ENCODE data around the gene MYH7.
"Not testable (repeated sequence)": the region's sequence is repeated elsewhere in the genome, so short reads cannot be mapped to it uniquely, and the experiment has no call there.

MYH7 gene

DNA sequence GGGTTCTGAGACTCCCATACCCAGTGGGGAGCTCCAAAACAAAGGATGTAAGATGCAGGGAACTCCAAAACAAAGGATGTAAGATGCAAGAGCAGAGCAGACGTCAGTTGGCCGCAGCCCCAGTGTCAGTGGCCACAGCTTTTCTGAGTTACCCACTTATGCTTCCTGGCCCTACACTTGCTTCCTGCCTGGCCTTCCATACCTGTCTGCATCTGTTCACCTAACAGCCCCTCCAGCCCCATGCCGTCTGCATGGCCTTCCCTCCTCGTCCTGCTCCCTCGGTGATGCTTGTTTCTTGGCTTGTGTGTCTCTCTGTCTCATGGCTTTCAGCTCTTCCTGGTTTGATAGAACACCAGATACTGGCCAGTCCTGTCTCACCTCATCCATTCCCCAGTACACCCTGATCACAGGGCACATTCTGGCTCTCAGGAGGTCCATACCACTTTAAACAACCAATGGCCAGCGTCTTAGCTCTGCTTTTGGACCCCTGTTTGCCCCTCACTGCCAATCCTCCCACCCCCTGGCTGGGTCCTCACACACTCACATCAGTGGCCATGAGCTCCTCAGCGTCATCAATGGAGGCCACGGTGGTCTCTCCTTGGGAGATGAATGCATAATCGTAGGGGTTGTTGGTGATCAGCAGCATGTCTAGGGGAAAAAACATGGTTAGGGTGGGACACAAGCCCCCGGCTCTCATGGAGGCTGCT, 5.3 kb downstream of the MYH7 start:
- no peak for DNase-seq

DNA sequence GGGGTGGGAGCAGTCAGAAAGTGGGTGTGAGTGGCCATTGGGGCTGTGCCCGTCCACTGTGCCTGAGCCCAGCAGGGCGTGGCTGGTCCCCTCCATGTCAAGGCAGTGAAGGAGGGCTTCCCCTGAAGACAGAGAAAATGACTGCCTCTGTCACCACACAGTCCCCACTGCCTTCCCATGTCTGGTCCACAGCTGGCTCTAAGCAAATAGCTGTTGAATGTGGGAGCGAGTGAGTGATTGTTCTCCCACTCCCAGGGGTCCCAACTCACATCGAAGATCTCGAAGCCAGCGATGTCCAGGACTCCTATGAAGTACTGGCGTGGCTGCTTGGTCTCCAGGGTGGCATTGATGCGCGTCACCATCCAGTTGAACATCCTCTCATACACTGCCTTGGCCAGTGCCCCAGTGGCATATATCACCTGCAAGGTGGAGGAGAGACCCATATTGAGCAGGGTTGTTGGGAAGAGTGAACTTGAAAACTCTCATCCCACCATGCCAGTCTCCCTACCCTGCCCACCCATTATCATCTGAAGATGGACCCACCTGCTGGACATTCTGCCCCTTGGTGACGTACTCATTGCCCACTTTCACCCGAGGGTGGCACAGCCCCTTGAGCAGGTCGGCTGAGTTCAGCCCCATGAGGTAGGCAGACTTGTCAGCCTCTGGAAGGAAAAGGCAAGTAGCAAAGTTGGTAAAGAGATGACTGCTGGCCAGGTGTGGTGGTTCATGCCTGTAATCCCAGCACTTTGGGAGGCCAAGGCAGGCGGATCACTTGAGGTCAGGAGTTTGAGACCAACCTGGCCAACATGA, 6.6 kb downstream of the MYH7 start:
- no peak for DNase-seq

DNA sequence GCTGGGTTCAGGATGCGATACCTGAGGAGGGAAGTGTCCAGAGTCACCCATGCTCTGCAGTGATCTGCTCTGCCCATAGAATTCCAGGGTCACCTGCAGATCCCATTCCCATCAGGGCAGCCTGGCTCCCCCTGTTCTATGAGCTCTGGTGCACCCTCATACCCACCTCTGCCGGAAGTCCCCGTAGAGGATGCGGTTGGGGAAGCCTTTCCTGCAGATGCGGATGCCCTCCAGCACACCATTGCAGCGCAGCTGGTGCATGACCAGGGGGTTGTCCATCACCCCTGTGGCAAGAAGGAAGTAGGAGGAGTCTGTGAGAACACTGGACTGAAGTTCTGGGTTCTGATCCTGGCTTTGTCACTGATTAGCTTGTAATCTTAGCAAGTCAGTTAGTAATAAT, 9.7 kb downstream of the MYH7 start:
- not testable (repeated sequence) for DNase-seq

DNA sequence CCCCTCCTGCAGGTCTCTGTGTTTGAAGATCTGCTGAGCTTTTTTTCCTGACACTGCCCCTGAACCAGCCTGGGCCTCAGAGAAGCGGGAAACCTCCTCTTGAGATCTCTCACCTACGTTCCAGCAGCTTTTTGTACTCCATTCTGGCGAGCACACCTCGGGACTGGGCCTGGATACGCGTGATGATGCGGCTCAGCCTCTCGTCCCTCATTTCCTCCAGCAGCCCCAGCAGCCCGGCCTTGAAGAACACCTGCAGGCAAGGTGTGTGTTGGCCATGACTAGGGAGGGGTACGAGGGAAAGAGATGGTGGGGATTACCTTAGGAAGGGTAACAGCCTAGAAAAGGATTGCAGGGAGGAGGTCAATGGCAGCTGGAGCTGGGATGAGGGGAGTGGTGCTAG, 10.3 kb downstream of the MYH7 start:
- no peak for DNase-seq

DNA sequence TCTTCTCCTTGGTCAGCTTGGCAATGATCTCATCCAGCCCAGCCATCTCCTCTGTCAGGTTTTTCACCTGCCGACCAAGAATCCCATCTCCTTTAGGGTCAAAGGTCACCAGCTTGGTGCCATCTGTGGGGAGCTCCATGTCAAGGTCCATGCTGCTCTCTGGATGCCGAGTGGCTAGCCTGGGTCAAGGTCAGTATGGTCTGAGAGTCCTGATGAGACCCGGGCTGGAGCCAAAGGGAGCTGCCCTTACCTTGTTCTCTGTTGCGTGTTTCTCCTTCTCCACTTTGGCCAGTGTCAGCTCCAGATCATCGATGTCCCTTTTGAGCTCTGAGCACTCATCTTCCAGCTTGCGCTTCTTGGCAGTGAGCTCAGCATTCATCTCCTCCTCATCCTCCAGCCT, 11.8 kb downstream of the MYH7 start:
- no peak for DNase-seq

DNA sequence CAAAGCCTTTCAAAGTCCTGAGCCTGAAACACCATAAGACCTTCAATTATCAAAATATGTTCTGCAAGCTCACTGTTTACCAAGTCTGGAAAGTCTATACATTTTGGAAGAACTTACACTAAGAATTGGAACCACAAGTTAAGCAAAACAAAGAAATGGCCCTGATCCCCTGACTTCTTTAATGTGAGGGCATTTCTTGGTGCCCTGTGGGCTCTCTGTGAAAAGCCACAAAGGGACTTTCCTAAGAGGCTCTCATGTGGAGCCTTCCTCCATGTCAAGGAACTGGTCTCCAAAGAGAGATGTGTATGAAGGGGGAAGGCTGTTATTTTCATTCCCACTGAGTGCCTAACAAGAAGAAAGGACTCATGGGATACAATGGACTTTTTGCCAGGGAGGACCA, 13.9 kb downstream of the MYH7 start:
- DNase-seq, result peak; percentile 67

DNA sequence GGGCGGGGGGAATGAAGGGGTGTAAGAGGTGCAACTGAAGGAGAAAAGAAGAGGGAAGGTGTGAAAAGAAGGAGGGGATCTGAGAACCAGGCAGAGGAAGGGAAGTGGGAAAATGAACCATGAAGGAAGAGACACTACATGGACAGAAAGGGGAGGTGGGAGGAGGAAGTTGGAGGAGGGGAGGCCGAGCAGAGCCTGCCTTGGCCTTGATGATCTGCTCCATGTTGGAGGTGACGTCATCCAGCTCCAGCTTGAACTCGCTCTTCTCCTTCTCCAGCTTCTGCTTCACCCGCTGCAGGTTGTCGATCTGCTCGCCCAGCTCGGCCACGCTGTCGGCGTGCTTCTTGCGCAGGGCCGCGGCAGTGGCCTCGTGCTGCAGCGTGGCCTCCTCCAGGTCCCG, 15.8 kb downstream of the MYH7 start:
- DNase-seq, result not testable (repeated sequence)

DNA sequence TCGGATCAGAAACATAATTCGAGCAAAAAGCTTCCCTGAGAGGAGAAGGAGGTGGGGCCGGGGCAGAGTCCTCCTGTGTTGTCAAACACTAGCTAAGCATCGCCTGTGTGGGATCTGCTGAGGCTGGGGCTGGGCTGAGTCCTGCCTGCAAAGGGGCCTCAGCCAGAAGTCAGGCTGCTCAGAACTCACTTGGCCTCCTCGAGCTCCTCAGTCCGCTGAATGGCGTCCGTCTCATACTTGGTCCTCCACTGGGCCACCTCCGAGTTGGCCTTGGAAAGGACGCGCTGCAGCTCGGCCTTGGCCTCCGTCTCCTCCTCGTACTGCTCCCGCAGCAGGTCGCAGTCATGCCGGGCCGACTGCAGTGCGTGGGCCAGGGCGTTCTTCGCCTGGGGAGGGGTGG, 17.4 kb downstream of the MYH7 start:
- no peak for DNase-seq

DNA sequence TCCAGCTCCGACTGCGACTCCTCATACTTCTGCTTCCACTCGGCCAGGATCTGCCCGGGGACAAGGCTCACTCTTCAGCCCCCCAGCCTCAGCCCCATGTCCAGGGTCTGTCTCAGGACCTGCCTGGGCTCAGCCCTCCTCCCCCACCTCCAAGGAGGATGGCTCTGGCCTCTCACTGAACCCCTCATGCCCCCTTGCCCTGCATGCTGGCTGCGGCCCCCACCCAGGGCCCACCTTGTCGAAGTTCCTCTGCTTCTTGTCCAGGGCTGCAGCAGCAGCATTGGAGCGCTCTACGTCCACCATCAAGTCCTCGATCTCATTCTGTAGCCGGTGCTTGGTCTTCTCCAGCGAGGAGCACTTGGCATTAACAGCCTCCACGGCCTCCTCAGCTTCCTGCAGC, 18.2 kb downstream of the MYH7 start:
- not testable (repeated sequence) for DNase-seq

DNA sequence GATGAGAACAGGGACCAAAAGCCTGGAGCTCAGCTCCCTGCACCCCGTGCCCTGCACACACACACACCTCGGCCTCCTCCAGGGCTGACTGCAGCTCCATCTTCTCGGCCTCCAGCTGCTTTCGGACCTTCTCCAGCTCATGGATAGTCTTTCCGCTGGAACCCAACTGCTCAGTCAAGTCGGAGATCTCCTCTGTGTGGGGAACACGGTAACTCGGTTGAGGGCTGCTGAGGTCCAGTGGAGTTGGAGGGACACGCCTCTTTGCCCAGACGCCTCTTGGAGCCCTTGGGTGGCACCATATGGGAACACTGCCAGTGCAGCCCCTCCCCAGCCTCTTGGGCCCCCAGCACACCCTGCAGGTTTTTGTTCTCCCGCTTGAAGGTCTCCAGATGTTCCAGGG, 18.7 kb downstream of the MYH7 start:
- DNase-seq, result no peak

DNA sequence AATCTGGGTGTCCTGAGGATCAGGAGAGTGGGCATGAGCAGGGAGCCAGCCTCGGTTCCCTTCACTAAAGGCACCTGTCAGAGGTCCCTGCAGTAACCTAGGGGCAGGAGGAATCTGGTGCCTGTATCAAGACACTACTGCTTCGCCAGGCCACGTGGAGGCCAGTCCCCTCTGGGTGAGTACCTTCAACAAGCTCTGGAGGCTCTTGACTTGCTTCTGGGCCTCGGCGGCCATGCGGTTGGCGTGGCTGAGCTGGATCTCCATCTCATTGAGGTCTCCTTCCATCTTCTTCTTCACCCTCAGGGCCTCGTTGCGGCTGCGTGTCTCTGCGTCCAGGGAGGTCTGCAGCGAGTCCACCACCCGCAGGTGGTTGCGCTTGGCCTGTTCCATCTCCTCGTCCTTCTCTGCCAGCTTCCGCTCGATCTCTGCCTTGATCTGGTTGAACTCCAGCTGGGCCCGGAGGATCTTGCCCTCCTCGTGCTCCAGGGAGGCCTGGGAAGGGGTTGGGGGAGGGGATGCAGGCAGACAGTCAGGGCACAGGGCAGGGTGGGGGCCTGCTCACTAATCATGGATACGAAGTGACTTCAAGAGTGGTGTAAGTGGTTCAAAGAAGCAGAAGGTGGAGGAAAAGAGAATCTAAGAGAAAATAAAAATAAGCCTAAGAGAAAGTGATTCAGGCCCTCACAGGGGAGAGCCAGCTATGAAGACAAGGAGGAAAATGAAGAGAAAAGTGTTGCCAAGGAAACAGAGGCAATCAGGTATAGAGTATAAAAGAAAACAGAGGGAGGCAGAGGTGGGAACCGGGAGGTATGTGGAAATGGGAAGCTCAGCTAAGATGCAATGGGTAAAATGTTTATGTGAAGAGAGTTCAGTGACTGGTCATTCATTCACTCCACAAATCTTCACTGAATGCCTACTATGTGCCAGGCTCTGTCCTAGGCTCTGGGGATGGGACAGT, 19.4 kb downstream of the MYH7 start:
- no peak for DNase-seq

DNA sequence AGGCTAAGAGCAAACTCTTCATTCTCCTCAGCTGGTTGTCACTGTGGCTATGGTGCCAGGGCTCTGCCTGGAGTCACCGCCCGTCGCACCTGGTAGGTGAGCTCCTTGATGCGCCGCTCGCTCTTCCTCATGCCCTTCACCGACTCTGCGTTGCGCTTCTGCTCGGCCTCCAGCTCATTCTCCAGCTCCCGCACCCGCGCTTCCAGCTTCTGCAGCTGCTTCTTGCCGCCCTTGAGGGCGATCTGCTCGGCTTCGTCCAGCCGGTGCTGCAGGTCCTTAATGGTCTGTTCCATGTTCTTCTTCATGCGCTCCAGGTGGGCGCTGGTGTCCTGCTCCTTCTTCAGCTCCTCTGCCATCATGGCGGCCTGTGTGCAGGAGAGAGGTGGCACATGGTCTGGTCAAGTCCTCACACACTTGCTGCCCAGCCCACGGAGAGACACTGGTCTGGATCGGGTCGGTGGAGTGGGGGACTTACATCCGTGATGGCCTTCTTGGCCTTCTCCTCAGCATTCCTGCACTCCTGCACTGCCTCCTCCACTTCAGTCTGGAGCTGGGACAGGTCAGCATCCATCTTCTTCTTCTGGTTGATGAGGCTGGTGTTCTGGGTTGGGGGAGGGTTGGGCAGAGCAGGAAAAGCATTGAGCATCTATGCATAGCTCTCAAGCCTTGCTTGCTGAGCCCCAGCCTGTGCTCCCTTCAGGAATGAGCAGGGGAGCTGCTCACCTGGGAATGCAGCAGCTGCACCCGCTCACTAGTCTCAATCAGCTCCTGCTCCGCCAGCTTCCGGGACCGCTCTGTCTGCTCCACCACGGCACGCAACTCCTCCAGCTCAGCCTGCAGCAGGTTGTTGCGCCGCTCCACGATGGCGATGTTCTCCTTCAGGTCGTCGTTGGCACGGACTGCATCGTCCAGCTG, 20.3 kb downstream of the MYH7 start:
- no peak for DNase-seq

DNA sequence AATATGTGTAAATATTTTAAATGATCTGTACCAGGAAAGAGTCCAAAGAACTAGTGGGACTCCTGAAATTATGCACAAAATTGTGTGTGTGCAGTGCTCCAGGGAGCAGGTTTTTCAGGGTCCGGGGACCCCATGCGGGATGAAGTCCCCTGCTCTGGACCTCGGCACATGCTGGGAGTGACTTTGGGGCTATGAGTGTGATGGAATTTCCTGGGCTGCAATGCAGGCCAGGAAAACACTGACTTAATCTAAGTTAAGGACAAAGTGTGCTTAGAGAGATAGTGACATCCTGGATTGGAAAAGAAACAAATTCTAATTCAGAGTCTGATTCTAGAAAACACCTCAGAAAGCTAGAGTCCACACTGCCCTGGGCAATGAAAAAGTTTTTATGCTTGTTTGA, 21.2 kb downstream of the MYH7 start:
- DNase-seq, result no peak

DNA sequence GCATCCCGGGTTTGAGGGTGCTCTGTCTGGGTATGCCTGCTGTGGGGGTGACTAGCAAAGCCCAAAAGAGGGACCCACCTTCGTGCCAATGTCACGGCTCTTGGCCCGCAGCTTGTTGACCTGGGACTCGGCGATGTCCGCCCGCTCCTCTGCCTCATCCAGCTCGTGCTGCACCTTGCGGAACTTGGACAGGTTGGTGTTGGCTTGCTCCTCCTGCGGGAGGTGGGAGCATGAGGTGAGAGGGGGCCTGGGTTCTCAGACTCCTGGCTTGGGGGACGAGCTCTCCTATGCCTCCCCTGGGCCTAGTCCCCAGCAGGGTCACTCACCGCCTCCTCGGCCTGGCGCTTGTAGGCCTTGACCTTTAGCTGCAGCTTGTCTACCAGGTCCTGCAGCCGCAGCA, 21.8 kb downstream of the MYH7 start:
- no peak for DNase-seq

DNA sequence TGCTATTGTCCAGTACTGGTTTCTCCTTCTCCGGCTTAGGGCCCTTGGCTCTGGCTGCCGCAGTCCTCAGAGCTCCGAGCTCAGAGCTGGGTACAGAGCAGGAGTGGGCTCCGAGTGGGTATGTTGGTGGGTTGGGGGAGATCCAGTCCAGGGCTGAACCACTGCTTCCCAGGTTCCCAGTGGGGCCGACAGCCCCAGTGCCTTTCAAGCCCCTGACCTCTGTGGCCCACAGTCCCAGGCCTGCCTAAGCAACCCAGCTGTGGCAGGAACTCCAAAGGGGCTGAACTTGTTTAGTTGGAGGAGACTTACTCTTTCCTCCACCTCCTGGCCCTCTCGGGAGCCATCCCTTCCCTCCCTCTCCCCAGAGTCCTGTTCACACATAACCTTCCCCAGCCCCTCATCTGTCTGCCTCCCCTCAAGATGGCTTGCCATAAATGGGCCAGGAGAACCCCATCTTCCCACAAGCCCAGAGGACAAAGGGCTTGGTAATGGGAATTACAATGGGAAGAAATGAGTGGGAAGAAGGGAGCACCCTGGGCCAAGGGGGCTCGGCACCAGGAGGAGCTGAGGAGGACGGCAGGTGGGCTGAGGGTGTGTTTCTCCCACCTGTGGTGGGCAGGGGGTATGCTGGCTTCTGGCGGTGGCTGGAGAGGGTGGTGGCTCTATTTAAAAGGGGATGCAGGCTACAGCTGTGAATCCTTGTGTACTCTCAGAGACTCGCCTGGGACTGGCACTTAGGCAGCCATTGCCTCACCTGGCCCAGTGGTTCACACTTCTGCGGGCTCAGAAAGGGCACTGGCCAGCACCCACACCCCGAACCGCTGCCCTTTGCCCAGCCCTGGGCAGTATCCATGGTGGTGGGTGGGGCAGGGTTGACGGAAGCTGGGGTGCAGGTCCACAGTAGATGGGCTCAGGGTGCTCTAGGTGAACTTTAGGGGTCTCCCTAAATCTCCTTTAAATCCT, 23.6 kb downstream of the MYH7 start:
- no peak for DNase-seq

DNA sequence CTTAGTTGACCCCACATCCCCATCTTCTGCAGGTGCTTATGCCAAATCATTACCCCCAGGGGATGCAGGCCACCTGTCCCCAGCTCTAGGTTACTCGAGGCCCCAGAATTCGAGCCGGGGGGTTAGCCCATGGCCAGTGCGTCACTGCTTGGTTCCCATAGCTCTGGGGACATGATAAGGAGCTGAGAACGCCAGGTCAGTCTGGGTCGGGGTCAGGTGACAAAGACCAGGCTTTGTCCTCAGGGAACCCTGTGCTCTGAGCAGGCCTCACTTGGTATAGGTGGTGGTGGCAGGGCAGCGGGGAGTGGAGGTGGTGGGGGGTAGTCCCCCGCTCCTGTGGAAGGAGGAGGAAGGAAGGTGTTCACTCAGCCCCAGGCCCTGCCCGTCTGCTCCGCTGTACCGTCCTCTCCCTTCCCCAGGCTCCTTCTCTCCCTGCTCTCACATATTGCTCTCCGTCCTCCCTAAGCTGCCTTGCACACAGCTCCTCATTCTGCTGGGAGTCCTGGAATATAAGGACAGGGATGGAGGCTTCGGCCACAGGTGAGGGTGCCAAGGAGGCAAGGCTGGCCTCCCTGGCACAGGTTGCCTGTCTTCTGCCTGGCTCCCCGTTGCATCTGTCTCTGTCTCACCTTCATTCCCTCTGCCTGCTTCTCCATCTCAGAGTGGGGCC, 25.4 kb downstream of the MYH7 start:
- DNase-seq, result no peak

DNA sequence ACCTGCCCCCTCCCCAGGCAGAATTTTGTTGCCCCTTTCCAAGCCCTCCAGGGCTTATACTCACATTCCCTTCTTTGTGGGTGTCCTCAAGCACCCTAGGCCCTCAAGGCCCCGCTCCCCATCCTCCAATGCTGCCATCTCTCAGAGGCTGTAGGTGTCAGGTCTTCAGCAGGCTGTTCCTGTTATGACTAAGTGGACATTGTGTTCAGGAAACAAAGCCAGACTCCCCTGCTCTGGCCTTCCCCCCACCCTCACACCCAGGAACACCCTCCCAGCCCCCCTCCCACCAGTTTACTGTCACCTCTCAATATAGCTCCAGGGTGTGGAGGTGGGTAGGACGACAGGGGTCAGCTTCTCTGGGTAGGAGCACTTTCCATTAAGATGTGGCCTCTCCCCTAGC, 26.0 kb downstream of the MYH7 start:
- peak; percentile 7 for DNase-seq

DNA sequence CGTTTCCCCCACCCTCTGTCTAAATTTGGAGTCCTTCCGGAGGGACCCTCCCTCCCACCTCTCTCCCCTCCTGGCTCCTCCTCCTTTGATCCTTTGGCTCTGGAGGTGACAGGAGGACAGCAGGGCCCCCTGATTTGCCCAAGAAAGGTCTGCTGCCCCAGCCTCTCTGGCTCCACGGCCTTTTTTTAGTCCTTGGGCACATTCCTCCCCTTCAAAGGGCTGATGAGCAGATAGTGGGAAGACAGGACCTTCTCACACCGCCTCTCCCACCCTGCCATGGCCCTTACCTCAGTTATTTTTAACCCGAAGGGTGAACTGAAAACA, 27.2 kb downstream of the MYH7 start:
- DNase-seq, result no peak

DNA sequence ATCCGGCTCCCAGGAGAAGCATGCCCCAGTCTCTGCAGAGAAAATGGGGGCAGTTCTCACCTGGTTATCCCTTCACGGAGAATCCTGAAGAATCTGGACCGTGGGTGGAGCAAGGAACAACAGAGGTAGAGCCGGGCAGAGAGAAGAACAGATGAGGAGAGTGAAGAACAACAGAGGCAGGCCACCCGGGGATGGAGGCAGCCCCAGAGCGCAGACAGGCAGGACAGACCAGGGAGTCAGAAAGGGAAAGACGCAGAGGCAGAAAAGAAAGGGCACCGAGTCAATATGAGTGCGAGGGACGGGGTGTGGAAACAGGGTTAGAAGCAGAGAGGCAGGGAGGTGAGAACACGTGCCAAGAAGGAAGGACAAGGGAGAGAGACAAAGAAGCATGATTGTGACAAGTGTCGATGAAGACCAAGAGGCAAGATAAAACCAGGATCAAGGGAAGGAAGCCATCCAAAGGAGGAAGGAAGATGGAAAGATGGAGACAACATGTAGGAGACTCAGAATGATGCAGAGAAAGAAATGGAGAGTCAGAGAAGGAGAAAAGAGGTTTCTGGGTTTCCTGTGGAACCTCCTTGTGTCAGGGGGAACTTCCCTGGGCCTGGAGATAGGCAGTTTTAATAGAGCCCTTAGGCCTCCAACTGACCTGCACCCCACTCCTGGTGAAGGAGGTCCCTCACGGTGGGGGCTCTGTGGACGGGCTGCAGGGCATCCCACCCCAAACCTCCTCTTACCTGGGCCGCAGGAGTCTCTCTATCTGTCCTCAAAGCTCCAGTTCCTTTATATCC, 27.7 kb downstream of the MYH7 start, which contains the start of gene MYH6:
MYH6 (minus strand) TSS at position 758 of the 791 bp plus-strand sequence. CDS start 1,050 bp downstream, outside the sequence.
- no peak for DNase-seq

All from activated CD4-positive, alpha-beta T cell treated with anti-CD3 and anti-CD28 coated beads, Interleukin-2, Interleukin-6, amounts not matched to agents 100 ng/mL and 50 ng/mL, durations not matched to agents 16 hours and 8 hours (primary cell).